GM19351 (cell line): Measurements from ENCODE around the gene MBNL2.

Source experiments
- ATAC-seq: cut with Tn5 transposase; IDR thresholded peaks from one replicate; pipeline ENCODE4 v1.9.1; 2021; ENCODE audit warnings: mild to moderate bottlenecking, moderate library complexity; ENCODE audit not compliant: unreplicated experiment

The MBNL2 gene

DNA sequence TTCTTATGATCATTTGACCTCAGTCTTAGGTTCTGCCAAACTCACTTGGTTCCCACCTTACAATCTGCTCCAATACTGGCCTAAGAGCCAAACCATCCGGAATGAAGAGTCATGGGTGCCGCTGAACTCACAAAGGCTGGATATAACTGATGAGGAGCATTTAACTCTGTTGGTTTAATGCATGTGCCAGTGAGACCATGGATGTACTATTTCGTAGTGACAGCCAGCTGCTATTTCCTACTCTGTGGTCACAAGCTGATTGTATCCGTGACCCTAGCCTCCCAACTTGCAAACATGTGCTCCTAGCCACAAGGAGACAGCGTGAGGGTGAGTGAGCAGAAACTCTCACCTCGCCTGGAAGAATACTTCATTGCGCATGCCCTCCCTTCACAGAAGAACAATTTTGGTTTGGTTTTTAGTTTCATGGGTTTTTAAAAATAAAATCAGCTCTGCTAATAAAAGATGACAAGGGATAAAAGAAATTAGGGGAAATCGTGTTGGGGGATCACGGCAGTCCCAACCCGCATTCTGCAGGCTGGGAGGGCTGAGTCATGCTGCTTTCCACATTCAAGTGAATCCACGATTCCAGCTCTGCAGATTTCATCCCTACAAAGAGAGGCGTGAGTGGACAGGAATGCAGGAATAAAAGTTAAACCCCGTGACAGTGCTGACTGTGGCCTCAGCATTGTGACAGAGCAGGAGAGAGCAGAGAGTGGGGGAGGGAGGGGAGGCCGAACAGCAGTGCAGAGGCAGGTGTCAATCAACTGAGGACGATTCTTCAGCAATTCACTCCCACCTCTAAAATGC is 145.1 kb downstream of the MBNL2 start:
- ATAC-seq = peak; percentile 26

- peak; percentile 80 for ATAC-seq
Measured at GRCh38 chr13:97369261-97369893, 147.2 kb downstream of the MBNL2 start.

DNA sequence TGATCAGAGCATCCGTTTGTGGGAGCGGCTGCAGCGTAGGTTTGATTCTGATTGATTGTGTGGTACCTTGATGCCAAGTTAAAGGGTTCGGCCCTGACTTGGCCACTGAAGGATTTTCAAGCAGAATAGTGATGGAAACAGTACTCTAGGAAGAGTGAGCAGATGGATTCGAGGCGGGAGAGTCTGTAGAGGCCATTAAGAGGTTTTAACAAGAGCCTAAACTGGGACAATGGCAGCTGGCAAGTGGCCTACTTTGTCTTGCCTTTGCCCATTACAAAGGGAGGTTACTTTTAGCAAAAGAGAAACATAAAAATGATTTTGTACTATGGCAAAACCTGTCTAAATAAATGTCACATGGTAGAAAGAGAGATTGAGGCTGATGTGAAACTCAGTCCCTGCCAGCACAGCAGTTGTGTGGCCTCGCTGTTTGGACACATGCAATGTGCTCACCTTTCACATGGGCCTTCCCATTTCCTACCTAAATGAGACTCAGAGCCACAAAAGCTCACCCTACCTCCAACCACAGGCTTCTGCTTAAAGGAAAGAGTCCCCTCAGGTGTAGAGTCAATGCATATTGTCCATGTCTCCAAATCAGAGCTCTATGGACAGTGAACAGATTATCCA is 149.5 kb downstream of the MBNL2 start:
- ATAC-seq = no peak

DNA sequence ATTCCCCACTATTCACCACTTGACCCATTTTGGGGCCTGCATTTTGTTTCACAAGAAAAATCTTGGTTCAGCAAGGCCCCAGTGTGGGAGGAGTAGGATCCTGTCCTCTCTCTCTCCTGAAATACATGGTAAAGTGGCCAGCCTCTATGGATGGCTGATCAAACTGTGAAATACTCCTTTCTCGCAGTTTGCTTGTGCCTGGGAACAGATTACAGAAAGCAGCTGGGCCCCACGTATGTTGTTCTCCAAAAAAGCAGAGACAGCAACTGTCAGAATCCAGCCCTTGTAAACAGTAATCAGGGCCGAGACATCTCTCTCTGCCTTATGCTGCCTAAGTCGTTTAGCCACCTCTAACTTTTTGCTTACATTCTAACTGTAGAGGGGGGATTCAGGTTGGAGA is 150.8 kb downstream of the MBNL2 start:
- ATAC-seq = no peak

DNA sequence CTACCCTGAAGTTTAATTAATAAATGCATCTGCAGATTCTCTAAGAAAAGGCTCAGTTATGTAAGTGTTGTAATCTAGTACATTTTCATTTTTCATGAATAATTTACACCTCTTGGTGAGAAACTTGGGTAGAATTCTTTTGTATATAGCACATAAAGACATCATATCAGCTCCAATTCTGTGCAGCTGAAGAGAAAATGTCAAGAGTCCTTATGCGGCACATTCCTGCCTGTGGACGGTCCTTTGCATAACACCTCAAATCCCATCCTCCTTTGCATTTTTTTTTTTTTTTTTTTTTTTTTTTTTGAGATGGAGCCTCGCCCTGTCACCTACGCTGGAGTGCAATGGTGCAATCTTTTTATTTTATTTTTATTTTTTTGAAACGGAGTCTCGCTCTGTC is 151.7 kb downstream of the MBNL2 start:
- no peak for ATAC-seq

- ATAC-seq = no peak
Measured at GRCh38 chr13:97376981-97377380, 154.8 kb downstream of the MBNL2 start.

DNA sequence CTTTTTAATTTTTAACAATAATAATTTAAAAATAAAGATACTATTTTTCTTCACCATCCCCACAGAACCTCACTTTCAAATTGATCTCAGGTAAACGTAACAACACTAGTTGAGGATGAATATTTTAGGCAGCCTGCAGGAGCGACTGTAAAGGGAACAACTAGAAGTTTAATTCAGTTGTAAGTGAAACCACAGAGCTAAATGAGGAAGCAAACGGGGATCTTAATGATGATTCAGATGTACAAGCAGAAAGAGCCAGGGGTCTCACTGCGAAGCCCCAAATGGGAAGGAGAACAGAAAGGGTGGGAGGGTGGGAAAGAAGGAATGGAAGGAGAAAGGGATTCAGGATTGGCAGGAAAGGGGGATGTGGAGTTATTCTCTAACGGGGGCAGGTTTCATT is 157.3 kb downstream of the MBNL2 start:
- ATAC-seq = no peak

GRCh38 chr13:97380696-97381095 is 158.6 kb downstream of the MBNL2 start:
- no peak for ATAC-seq

- ATAC-seq = no peak
Measured at GRCh38 chr13:97381189-97381588, 159.1 kb downstream of the MBNL2 start.

- ATAC-seq = no peak
Measured at GRCh38 chr13:97382276-97382675, 160.1 kb downstream of the MBNL2 start.

- ATAC-seq = no peak
Measured at GRCh38 chr13:97384371-97384770, 162.2 kb downstream of the MBNL2 start.

DNA sequence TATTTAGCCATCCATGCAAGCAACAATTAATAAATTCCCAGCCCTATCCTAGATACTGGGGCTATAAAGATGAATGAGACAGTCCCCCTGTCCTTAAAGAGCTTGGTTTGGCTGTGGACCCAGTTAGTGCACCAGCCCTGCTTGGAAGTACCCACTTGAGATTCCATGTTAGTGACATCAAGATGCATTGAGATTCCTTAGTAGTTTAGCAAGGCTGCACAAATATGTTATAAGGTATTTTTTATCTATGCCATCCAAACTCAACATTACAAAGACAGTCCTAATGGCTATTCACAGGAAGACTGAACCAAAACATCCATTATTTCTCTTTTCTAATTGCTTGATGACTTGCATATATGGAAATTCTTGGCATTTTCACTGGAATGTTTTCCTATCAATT is 163.0 kb downstream of the MBNL2 start:
- no peak for ATAC-seq

DNA sequence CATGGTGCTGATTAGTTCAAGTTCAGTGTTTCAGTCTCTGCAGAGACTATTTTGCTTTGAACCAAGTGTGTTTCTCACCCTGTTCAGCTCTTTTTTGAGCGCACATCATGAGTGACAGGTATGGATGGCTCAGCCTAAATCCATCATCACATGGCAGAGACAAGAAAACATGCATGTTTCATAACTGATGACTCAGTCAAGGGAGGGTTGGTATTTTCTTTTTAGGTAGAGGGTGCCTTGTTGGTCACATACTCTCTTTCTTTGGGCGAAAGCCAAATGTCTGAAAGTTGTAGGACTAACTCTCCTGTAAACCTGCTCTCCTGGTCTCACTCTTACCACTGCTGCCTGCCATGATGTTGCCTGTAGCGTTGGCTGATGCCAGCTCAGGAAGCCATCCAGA is 163.7 kb downstream of the MBNL2 start:
- ATAC-seq = no peak

DNA sequence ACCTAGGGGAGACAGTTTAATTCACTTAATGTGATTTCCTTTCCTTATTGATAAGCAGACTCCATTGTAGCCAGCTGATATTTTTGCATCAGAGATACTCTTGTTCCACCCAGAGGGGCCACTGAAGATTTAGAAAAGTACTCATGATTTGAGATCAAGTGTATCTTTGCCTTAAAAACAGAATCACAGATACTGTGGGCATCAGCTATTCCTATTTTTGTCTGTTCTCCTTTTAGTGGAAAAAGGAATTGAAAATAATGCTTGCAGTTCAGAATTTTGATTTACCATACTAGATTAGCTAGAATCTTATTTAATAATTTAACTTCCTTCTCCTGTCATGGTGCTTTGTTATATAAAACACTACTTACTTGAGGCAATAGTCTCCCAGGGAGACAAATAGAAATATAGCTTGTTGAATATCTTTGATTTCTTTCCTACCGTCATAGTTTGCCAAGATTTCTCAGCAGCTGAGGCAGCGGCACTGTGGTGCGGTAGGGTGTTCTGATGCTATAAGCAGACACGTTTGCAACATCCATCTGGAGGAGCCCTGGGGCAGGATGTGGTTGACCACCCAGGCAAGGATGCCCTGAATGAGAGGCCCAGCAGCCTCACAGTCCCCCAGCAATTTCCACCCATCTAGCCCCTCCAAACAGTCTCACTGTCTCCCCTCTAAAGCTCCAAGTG is 164.8 kb downstream of the MBNL2 start:
- ATAC-seq = no peak

GRCh38 chr13:97387485-97387839 is 165.3 kb downstream of the MBNL2 start:
- ATAC-seq = no peak

- ATAC-seq = no peak
Measured at GRCh38 chr13:97387890-97388289, 165.8 kb downstream of the MBNL2 start.

GRCh38 chr13:97388373-97388772 is 166.2 kb downstream of the MBNL2 start:
- ATAC-seq = no peak

DNA sequence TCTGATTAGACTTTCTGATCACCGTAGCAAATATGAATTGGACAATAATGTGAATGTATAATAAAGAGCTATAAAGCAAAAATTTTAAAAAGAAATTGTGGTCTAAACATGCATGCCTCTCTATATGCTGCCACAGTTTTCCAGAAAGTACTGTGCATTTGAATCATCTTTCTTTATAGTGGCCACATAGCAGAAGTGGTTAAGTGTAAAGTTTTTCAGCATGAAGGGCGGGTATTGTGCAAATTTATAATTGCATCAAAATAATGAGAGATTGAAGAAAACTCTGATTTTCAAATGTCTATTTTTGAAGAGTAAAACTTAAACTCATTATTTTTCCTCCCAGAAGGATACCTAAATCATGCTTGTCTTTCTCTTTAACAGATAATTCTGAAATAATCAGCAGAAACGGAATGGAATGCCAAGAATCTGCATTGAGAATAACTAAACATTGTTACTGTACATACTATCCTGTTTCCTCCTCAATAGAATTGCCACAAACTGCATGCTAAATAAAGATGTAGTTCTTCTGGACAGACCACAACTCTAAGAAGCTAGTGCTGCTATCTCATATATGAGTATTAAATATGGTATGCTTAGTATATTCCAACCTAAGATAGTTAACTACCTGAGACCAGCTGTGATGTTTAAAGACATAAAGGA is 168.9 kb downstream of the MBNL2 start:
- no peak for ATAC-seq

- no peak for ATAC-seq
Measured at GRCh38 chr13:97392020-97392419, 169.9 kb downstream of the MBNL2 start.

DNA sequence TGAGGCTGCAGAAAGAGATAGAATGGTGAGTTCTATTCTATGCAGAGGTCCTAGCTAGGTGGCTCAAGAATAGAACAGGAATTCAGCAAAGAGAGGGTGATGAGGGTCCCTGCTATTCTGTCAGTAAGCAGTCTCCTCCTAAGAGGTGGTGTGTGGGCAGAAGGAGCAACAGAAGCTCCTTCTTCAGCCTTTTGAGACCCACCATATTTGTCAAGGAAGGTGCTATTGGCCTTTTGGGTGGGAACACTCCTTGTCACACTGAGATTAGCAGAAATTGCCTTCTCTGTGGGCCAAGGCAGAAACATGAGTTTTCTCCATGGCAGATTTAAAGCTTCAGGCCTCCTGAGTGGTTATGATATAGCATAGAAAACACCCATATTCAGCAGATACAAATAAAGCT is 172.4 kb downstream of the MBNL2 start:
- ATAC-seq = no peak

- ATAC-seq = no peak
Measured at GRCh38 chr13:97395447-97396136, 173.5 kb downstream of the MBNL2 start.
